Epithelial cell of esophagus (primary cell): ENCODE measurements around the gene TMOD1.

Experiments used
- DNase-seq: peaks from one replicate; pipeline ENCODE4 v3.0.0; 2010; ENCODE audit warnings: low read depth
- H3K4me3 ChIP-seq: 2 replicates; pipeline ENCODE4 v1.5.1; 2011; ENCODE audit warnings: mild to moderate bottlenecking, low read length, control low read depth
- CTCF ChIP-seq: IDR thresholded peaks from 2 replicates; pipeline ENCODE4 v1.5.1; 2011; ENCODE audit warnings: low read depth, mild to moderate bottlenecking, low read length, control low read depth, inconsistent platforms; ENCODE audit not compliant: insufficient read depth; ENCODE audit errors: missing control alignments

Gene TMOD1

GRCh38 chr9:97500263-97500662, 1.2 kb upstream of the TMOD1 start:
- H3K4me3 ChIP-seq: no peak overlapping the region
- TF ChIP-seq CTCF: no peak
- DNase-seq: no peak

DNA sequence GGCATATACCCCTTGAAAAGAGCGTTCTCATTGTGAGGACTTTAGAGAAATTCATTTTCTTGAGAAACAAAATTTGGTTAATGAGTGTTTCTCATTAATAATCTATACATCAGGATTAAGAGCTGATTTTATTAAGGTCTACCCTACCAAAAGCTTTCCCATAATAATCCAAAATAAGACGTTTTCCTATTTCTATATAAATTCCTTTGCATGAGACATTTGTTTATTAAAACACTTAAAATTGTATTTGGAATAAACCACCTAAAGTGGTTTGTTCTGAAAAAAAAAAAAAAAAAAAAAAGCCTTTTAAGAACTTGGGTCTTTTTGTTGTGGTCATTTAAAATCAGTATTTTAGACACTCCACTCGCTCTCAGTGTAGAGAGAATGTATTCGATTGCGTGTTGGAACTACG, 695 bp upstream of the TMOD1 start:
- DNase-seq: no peak
- TF ChIP-seq CTCF: no peak
- H3K4me3 ChIP-seq: no peak overlapping the region

DNA sequence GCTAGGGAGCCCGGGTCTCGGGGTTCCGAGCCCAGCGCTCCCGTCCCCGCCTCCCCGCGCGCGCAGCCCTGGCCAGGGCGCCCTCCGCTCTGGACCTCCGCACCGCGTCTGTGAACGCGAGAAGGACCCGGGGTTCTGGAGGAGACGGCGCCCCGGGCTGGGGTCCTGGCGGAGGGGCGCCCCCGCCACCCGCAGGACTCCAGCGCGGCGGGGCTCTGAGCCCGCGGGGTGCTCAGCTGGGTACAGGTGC, 431 bp downstream of the TMOD1 start:
- H3K4me3 ChIP-seq: peak overlapping the region; percentile 5
- no peak for DNase-seq
- no peak for TF ChIP-seq CTCF

- DNase-seq: peak; percentile 5
Observed at GRCh38 chr9:97502222-97502983, 937 bp downstream of the TMOD1 start.

DNA sequence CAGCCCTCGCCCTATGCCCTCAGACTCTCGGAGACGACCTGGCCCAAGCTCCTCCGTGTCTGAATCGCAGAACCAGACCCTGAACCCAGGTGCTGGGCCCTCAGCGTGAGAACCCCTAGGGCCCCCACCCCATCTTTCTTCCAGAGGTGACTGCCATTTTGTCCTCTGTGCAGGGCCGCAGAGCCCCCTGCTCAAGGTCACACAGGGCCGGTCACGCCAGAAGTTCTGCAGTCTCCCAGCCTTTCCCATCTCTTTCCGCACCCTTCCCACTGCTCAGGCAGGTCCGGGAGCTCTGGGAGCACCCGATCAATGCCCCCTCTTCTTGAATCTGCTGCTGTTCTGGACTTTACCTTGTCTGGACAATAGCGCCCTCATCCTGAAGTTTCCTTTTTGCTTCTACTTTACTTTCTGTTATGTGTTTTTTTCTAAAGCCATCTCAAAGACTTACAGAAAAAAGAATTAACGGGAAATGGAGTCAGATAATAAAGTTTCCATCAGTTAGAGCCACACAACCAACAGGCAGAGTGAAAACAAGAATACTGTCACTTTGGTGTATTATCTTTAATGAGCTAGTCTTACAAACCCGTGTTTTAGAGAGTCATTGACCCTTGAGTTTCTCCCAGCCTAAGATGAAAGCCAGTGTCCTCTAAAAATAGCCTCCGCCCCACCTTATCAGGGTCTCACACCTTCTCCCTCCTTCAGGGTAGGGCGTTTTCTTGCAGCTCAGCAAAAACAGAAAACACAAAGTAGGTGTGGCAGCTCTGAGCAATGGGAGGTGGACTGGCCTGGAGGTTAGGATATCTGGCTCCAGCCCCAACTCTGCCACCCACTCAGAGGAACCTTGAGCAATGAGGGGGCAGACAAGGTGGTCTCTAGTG, 1.8 kb downstream of the TMOD1 start:
- no peak for TF ChIP-seq CTCF
- no peak for DNase-seq
- H3K4me3 ChIP-seq: no peak overlapping the region

More at GRCh38 chr9:97502222-97502983, 937 bp downstream of the TMOD1 start:
- H3K4me3 ChIP-seq: no peak overlapping the region
- TF ChIP-seq CTCF: no peak

DNA sequence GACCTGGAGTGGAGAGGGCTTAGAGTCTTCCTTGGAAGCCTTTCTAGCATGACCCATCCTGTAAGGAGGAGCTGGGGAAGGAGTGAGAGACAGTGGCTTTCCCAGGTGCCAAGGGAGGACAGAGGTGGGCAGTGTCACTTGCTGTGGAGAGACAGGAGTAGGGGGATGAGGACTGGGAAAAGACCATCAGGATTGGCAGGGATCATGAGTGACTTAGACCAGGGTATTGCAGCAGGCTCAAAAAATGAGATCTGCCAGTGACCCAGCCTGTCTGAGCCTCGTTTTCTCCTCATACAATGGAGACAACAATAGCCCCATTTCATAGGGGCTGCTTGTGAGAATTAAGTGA, 2.4 kb downstream of the TMOD1 start:
- no peak for DNase-seq
- no peak for TF ChIP-seq CTCF
- H3K4me3 ChIP-seq: no peak overlapping the region
